D721Med (cell line): ENCODE results near the gene KANK4.

ENCODE experiments used
- DNase-seq: peaks from one replicate; pipeline ENCODE4 v3.0.0; 2011; ENCODE audit warnings: low spot score; ENCODE audit not compliant: insufficient read length
- FAIRE-seq: peaks from 2 replicates; lab custom pipeline; 2011; peaks lifted over from hg19 to GRCh38; lab: Jason Lieb, UNC
- TF ChIP-seq, protein P1 (sequence below): IDR thresholded peaks from 2 replicates; pipeline ENCODE4 v1.5.1; 2012; ENCODE audit warnings: mild to moderate bottlenecking, control low read depth; ENCODE audit not compliant: insufficient read depth; ENCODE audit errors: missing control alignments

Gene KANK4

DNA sequence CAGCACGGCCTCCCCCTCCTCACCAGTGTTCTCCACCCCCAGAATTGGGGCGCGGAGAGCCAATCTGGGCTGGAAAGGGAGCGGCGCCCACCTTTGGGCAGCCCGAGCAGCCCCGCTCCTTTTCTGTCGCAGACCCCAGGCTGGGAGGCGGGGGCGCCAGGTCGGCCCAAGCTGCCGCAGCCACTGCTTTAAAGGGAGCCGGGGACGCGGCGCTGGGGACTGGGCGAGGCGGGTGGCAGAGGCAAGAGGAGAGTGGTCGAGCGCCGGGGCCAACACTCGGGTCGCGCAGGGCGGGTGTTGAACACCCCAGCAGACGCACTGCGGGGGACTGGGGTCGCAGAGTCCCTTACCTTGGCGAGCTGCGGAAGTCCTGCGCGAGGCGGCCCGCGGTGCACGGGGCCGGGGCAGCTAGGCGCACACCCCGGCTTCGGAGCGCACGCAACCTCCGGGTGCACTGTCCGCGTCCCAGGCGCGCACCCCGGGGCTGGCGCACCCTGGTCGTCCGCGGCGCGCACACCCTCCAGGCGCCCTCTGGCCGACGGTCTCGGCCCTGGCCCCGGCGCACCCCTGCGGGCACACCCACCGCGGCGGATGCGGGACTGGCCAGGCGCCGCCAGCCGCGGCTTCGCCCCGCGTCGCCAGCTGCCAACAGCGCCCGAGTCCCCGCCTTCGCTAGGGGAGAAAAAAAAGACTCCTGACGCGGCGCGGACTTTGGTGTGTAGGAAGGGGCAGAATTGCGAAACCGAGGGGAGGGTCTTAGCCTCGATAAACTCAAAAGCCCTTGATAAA is at the start of gene KANK4:
Gene KANK4, minus strand, starts transcription at position 679 of the 789 bp plus-strand sequence. CDS start 37,870 bp downstream, outside the sequence.
- FAIRE-seq (no peak), DNase-seq (no peak)

DNA sequence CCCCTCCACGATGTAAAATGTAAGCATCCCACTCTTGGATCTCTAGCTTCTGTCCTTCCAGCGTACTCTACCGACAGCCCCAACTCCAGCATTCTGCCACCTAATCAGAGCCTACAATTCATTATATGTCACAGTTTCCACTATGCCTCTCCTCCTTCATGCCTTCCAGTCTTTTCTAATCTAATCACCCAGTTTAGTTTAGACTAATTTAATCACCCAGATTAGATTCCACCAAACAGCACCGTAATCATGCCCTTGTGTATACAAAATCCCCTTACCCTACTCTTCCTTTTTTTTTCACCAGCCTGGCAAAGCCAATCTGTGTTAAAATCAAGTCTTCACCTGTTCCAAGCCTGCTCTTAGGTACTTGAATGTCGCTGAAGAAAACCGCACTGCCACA is 49.8 kb upstream of the KANK4 start:
- TF ChIP-seq, protein P1, sequence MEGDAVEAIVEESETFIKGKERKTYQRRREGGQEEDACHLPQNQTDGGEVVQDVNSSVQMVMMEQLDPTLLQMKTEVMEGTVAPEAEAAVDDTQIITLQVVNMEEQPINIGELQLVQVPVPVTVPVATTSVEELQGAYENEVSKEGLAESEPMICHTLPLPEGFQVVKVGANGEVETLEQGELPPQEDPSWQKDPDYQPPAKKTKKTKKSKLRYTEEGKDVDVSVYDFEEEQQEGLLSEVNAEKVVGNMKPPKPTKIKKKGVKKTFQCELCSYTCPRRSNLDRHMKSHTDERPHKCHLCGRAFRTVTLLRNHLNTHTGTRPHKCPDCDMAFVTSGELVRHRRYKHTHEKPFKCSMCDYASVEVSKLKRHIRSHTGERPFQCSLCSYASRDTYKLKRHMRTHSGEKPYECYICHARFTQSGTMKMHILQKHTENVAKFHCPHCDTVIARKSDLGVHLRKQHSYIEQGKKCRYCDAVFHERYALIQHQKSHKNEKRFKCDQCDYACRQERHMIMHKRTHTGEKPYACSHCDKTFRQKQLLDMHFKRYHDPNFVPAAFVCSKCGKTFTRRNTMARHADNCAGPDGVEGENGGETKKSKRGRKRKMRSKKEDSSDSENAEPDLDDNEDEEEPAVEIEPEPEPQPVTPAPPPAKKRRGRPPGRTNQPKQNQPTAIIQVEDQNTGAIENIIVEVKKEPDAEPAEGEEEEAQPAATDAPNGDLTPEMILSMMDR, result no peak
- no peak for FAIRE-seq
- DNase-seq, result no peak

More for the DNA sequence above, at the start of gene KANK4:
- TF ChIP-seq, protein P1, result no peak

DNA sequence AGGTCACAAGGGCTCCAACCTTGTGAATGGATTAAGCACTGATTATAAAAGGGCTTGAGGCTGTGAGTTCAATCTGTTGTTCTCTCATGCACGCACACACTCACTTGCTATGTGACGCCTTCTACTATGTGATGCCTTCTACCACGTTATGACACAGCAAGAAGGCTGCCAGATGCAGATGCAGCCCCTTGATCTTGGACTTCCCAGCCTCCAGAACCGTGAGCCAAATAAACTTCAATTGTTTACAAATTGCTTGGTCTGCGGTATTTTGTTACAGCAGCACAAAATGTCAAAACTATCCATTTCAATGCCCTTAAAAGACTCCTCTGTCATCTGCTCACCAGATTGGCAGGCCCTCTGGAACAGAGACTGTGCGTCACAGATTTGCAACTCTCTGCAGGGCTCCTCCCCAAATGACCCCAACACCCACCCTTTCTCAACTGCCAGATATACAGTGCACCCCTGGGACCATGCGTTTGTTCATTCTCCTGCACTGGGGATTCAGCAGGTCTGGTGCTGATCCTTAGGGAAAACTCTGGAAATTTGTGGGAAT is 47.8 kb upstream of the KANK4 start:
- TF ChIP-seq, protein P1, result no peak
- DNase-seq (no peak), FAIRE-seq (no peak)

GRCh38 chr1:62364721-62365120 is 45.5 kb upstream of the KANK4 start:
- FAIRE-seq (no peak), DNase-seq (no peak)
- TF ChIP-seq, protein P1, result no peak

GRCh38 chr1:62362926-62363325 is 43.7 kb upstream of the KANK4 start:
- TF ChIP-seq, protein P1, result no peak
- no peak for DNase-seq
- no peak for FAIRE-seq

GRCh38 chr1:62362061-62362917 is 43.1 kb upstream of the KANK4 start:
- FAIRE-seq (no peak), DNase-seq (no peak)
- TF ChIP-seq, protein P1, result no peak
